NCI-H1105 treated with DMSO at 0.1 percent for 48 hours (cell line): Measurements from ENCODE around the gene OR2V1.
"Not testable (repeated sequence)": the region's sequence is repeated elsewhere in the genome, so short reads cannot be mapped to it uniquely, and the experiment has no call there.

ENCODE experiments used
- DNase-seq: peaks from one replicate; lab custom pipeline; 2025; lab: John Stamatoyannopoulos, UW

The OR2V1 gene

DNA sequence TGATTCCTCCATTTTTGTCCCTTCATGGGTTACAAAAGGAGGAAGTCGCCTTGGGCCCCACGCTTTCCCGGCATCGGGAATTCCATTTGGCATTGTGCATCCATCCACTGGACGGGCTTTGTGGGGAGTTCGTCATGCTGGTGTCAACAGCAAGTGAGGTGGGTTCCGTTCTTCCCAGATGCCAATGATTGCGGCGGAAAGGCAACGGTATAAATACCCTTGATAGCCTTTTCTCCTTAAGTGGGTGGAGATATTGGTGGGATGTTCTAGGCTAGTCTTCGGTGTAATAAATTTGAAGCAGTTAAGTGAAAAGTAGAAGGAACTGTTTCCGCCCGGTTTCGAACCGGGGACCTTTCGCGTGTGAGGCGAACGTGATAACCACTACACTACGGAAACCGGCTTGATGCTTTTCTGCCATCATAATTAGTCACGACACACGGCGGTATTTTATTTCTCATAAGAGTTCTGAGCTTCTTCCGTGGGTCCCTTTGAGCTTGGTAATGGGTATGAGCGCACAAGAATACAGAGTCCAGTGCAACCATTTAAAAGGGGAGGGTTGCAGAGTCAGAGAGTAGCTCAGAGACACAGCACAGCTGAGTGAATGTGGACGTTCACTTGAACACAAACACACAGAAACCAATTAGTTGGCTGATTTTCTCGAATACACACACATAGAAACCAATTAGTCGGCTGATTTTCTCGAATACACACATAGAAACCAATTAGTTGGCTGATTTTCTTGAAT is 28.9 kb downstream of the OR2V1 start:
- not testable (repeated sequence) for DNase-seq

DNA sequence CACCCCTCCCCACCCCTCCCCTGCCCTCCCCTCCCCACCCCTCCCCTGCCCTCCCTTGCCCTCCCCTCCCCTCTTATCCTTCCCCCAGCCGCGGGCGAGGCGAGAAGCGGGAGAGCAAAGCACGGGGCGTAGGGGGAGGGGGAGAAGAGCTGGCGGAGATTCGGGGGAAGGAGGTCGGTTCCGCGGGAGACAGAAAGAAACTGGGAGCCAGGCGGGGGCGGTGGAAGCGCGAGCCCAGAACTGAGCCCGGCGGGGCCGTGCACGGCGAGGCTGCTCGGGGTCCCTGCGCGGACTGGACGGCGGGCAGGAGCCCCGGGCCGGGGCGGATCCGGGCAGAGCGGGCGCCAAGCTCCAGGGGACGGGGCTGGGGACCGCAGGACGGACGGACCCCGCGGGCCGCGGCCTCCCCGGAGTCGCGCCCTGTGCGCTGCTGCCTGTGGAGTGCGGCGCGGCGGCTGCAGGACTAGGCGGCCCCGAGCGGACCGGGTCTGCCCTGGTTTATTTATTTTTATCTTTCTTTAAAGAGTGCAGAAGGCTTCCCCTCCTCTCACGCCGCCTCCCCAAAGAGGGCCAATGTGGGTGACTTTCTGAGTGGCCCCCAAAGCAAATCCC is 29.8 kb downstream of the OR2V1 start:
- DNase-seq = not testable (repeated sequence)

DNA sequence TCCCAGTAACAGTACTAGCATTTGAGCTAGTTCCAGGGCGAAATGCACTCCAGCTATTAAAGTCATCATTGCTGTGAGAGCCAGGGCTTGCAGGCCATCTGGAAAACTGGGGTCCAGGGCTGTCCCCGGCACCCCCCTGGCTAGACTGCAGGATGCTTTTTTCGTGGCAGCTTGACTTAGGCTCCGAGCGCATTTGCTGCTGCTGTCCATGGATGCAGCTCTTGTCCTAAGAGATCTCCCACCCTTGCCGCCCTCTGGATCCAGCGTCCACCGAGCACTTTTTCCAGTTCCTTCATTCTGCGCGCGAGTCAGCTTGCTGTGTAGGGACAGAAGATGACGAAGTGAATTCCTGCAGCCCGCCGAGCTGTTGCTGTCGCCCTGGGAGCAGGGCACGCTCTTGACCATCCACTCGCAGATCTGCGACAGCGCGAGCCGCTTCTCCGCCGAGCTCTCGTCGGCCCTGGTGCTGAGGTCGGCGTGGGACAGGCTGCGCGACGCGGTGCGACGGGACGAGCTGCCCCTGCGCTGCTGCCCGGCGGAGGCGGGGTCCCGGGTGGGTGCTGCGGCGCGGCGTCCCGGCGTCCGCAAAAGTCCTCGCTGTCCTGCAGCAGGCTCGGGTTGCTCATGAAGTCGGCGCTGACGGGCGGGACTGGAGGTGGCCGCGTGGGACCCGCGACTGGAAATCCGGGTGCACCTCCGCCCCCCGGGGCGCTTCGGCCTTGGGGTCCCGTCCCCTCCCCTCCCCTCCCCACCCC is 30.7 kb downstream of the OR2V1 start:
- DNase-seq = no peak

DNA sequence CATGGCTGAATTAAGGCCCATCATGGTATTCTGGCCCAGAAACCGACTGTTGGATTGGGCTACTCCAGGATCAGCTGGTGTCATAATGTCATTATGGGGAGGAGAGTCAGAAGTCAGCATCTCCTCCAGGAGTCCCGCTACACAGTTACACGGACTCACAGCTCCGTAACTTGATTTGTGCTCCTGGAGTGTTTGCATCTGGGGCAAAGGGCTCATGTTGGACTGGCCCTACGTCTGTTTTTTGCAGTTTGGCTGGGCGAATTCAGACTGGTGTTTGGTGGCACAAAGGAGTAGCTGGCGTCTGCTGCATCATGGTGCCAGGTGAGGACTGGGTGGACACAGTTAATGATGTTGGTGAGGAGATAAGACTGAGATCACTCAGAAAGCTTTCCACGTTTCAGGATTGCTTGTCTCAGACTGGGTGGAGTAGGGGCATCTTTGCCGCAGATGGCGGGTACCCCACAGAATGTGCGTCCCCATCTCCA is 31.3 kb downstream of the OR2V1 start:
- no peak for DNase-seq

DNA sequence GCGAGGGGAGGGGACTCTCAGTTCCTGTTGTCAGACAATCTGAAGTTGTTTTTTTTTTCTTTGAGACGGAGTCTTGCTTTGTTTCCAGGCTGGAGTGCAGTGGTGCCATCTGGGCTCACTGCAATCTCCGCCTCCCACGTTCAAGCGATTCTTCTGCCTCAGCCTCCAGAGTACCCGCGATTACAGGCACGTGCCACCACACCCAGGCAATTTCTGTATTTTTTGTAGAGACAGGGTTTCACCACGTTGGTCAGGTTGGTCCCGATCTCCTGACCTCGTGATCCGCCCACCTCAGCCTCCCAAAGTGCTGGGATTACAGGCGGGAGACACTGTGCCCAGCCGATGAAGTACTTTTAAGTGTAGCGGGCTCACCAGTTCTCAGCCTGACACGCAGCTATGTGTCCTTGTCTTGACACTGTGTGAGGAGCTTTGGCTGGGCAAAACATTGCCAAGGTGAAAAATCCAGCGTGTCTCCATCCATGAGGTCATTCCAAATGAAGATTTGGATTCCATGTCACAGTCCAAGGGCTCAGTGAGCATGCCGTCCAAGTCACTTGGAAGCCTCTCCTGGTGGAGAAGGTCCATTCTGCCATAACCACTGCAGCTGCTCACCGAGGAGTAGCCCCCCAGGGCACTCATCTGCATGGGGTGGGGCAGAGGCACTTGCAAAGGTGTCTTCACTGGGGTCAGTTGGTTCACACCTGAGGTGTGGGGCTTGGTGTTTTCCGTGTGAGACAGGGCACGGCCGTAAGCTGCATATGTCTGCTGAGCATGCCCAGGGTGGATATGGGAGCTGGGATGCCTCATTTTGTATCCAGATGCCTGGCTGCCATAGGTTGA is 32.0 kb downstream of the OR2V1 start:
- DNase-seq = no peak

DNA sequence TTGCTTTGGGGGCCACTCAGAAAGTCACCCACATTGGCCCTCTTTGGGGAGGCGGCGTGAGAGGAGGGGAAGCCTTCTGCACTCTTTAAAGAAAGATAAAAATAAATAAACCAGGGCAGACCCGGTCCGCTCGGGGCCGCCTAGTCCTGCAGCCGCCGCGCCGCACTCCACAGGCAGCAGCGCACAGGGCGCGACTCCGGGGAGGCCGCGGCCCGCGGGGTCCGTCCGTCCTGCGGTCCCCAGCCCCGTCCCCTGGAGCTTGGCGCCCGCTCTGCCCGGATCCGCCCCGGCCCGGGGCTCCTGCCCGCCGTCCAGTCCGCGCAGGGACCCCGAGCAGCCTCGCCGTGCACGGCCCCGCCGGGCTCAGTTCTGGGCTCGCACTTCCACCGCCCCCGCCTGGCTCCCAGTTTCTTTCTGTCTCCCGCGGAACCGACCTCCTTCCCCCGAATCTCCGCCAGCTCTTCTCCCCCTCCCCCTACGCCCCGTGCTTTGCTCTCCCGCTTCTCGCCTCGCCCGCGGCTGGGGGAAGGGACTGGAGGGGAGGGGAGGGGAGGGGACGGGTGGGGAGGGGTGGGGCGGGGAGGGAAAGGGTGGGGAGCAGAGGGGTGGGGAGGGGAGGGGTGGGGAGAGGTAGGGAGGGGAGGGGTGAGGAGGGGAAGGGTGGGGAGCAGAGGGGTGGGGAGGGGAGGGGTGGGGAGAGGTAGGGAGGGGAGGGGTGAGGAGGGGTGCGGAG is 33.0 kb downstream of the OR2V1 start:
- not testable (repeated sequence) for DNase-seq

DNA sequence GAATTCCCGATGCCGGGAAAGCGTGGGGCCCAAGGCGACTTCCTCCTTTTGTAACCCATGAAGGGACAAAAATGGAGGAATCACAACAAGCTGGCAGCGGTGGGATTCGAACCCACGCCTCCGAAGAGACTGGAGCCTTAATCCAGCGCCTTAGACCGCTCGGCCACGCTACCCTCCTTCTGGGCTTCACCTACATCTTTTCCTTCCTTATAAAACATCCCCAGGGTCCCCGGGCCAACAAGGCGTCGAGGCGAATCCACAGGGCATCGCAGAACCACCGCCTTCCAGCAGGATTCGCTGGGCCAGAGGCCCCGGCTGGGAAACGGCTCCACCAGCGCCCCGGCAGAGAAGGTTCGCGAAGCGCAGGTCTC is 33.6 kb downstream of the OR2V1 start:
- not testable (repeated sequence) for DNase-seq

DNA sequence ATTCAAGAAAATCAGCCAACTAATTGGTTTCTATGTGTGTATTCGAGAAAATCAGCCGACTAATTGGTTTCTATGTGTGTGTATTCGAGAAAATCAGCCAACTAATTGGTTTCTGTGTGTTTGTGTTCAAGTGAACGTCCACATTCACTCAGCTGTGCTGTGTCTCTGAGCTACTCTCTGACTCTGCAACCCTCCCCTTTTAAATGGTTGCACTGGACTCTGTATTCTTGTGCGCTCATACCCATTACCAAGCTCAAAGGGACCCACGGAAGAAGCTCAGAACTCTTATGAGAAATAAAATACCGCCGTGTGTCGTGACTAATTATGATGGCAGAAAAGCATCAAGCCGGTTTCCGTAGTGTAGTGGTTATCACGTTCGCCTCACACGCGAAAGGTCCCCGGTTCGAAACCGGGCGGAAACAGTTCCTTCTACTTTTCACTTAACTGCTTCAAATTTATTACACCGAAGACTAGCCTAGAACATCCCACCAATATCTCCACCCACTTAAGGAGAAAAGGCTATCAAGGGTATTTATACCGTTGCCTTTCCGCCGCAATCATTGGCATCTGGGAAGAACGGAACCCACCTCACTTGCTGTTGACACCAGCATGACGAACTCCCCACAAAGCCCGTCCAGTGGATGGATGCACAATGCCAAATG is 34.1 kb downstream of the OR2V1 start:
- not testable (repeated sequence) for DNase-seq

DNA sequence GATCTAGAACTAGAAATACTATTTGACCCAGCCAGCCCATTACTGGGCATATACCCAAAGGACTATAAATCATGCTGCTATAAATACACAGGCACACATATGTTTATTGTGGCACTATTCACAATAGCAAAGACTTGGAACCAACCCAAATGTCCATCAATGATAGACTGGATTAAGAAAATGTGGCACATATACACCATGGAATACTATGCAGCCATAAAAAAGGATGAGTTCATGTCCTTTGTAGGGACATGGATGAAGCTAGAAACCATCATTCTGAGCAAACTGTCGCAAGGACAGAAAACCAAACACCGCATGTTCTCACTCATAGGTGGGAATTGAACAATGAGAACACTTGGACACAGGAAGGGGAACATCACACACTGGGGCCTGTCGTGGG is 35.8 kb downstream of the OR2V1 start:
- DNase-seq = not testable (repeated sequence)

DNA sequence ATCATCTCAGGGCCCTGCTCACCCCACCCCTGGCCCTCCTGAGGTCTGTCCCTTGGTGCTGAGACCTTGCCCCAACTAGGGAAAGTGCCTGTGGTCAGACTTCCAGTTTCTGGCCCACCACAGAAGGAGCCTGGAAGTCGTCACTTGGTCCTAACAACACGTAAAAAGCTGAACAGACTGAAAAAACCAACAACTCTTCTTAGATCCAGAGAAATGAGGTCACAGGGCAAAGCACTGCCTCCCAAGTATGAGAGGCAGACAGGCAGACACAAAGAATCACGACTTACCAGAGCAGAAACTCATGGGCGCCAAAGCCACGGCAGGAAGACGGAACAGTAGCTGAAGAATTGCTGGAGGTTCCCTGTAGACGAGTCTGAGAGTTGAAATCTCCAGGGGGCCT is 38.5 kb downstream of the OR2V1 start:
- no peak for DNase-seq

DNA sequence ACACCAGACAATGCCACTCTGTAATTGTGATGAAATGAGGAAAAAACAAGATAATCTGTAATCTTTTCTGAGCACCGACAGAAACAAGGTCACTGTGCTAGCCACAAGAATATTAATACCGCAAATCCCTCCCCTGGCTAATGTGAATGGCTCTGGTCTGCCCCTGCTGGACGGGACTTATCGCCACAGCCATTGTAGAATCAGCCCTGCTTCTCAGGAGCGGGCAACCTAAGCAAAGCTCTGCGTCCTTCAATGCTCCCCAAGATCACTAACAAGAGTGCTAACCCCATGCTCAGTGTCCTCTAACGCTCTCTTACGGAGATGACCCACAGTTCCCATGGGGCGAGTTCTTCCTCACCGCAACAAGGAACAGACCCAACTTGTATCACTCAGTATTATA is 42.7 kb downstream of the OR2V1 start:
- no peak for DNase-seq

DNA sequence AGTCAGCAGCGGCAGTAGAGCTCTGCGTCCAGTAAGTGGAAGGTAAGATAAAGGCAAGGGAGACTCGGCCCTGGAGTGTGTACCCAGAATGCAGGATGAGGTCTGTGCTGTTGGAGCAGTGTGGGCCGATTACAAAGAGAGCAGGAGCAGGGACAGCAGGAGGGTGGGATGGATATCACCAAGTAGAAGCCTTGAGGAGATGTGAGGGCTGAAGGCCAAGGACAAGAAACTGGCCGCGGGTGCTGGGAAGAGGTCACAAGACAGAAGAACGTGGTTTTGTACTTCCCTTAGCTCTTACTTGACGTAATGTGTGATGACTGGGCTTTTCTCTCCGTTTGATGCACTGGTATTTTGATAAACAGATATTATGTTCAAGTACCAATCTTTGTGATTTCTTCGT is 43.7 kb downstream of the OR2V1 start:
- DNase-seq = no peak

DNA sequence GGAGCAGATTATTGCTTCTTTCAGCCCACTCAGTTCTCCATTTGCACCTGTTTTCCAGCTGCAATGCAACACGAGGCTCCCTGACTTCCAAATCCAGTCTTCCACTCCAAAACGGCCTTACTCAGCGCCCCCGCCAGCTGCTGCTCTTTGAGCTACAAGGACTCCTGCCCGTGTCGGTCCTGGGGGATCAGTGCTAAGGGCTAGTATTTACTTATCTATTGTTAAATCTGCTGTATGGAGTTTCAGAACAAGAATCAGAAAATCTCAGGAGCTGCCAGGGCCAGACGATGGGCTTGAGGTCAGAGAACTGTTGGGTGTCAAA is 44.1 kb downstream of the OR2V1 start:
- no peak for DNase-seq

DNA sequence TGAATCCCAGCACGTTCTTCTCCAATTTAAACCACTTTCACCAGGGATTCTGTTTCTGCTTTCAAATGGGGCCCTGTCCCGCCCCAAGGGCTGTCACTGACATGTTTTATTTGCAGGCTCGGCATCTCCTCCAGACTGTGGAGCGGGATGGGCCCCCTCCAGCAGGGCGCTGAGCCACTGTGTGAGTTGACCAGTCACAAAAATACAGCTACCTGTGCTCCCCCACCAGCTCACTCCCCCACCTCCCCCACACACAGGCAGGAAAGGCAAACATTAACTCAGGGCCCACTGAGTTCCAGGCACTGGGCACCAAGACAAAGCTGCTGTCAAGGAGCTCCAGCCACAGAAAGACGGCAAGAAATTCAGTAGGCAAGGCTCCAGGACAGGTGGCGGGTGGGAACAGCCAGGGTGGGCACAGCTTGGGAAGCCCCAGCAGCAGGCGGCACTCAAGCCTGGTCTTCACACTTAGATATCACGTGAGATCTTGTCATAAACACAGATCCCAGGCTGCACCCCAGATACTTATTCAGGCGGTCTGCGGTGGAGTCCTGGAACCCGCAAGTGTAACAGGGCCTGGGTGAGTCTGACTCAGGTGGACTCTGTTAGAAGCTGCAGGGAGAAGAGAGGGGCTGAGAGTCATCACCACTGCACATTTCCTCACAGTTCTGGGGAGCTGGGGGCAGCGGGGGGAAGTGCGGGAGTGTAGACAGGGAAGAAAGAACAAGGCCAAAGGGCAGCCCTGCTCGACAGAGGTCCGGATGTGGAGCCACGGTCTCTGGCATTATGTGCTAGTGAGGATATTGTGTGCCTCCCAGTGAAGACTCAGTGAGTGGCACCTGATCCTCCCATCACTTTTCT is 44.7 kb downstream of the OR2V1 start:
- no peak for DNase-seq

DNA sequence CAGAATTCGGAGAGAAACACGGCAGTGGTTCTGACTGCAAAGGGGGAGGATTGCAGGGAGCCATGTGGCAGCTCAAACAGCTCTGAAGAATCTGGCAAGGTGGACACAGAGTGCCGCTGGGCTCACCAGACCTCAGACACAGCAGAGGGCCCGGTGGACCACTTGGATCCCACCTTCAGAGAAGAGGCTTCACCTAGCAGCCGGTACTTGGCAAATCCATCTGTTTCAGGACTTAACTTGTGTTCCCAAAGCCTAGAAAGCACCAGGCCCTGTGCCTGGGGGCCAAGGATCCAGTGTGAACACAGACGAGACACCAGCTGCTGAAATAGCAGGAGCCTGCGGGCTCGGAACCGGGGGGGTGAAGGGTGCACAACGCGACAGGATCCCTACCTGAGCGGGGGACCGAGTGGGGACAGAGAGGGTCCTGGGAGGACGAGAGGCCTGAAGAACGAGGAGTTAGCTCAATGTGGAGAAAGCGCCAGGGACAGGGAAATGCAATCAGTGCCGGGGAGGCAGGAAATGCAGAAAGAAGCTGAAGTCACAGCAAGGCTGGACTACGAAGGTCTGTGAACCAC is 46.3 kb downstream of the OR2V1 start:
- no peak for DNase-seq

DNA sequence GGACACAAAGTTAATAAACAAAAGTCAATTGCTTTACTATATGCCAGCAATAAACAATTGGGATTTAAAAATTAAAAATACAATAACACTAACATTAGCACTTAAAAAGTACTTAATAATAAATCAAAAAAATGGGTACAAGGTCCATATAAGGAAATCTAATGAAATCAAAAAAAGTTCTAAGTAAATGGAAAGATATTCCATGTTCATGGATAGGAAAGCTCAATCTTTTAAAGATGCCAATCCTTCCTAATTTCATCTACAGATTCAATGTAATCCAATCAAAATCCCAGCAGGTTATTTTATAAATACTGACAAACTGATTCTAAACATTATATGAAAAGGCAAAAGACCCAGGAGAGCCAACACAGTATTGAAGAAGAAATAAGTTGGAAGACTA is 49.0 kb downstream of the OR2V1 start:
- DNase-seq = no peak

DNA sequence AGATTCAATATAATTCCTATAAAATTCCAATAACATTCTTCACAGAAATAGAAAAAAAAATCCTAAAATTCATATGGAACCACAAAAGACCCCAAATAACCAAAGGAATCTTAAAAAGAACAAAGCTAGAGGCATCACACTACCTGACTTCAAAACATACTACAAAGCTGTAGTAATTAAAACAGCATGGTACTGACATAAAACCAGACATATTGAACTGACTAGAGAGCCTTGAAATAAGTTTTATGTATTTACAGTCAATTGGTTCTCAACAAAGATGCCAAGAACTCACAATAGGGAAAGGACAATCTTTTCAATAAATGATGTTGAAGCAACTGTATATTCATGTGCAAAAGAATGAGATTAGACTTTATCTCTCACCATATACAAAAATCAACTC is 54.0 kb downstream of the OR2V1 start:
- no peak for DNase-seq
